Keratinocyte (primary cell): Measurements from ENCODE around the gene SLC25A21. TPM values are rescaled to one million over a fixed set of nuclear protein-coding genes. Genes with fewer than 3 reads are reported as not detected.

ENCODE experiments used
- DNase-seq: peaks from one replicate; pipeline ENCODE4 v3.0.0-alpha.2; 2011; ENCODE audit warnings: low read depth, missing footprints, low spot score
- FAIRE-seq: peaks from 2 replicates; lab custom pipeline; 2011; peaks lifted over from hg19 to GRCh38; lab: Jason Lieb, UNC
- H2AFZ ChIP-seq: 2 replicates; pipeline ENCODE4 v1.6.0; 2012; ENCODE audit warnings: low read length, control low read depth, inconsistent platforms; ENCODE audit not compliant: control insufficient read depth
- H3K27ac ChIP-seq: 2 replicates; pipeline ENCODE4 v1.5.1; 2011; ENCODE audit warnings: low read length; ENCODE audit not compliant: control insufficient read depth, insufficient read depth
- H3K27me3 ChIP-seq: 3 replicates; pipeline ENCODE4 v1.6.0; 2011; ENCODE audit warnings: low read length; ENCODE audit not compliant: control insufficient read depth, insufficient read depth; ENCODE audit errors: extremely low read depth
- H3K36me3 ChIP-seq, 2 experiments: 2 replicates in 1 of 2; 3 replicates in 1 of 2; pipeline ENCODE4 v1.5.1; 2011; ENCODE audit warnings: low read length in 2 of 2, mild to moderate bottlenecking in 1 of 2; ENCODE audit not compliant: control insufficient read depth in 2 of 2, insufficient read depth in 2 of 2; ENCODE audit errors: extremely low read depth in 1 of 2
- H3K4me1 ChIP-seq: 3 replicates; pipeline ENCODE4 v1.5.1; 2011; ENCODE audit warnings: low read length; ENCODE audit not compliant: control insufficient read depth, insufficient read depth; ENCODE audit errors: extremely low read depth
- H3K4me2 ChIP-seq: 3 replicates; pipeline ENCODE4 v1.6.0; 2011; ENCODE audit warnings: low read depth, low read length; ENCODE audit not compliant: control insufficient read depth, insufficient read depth; ENCODE audit errors: extremely low read depth
- H3K4me3 ChIP-seq, 3 experiments: fragments of 200-600 bp in 1 of 3; sonication (generic) in 1 of 3; 2 replicates in 2 of 3; 3 replicates in 1 of 3; pipeline ENCODE4 v1.5.1; 2011 to 2016; ENCODE audit warnings: low read length in 3 of 3, mild to moderate bottlenecking in 3 of 3, control low read depth in 2 of 3, inconsistent platforms in 1 of 3, low read depth in 1 of 3, mixed read lengths in 1 of 3, mixed run types in 1 of 3, moderate library complexity in 1 of 3; ENCODE audit not compliant: control insufficient read depth in 2 of 3, insufficient read depth in 2 of 3; ENCODE audit errors: extremely low read depth in 1 of 3
- H3K79me2 ChIP-seq: 2 replicates; pipeline ENCODE4 v1.6.0; 2012; ENCODE audit warnings: low read length; ENCODE audit not compliant: control insufficient read depth, insufficient read depth
- H3K9ac ChIP-seq: 3 replicates; pipeline ENCODE4 v1.6.0; 2011; ENCODE audit warnings: low read length; ENCODE audit not compliant: control insufficient read depth, insufficient read depth; ENCODE audit errors: extremely low read depth
- H3K9me1 ChIP-seq: 3 replicates; pipeline ENCODE4 v1.6.0; 2011; ENCODE audit warnings: low read length; ENCODE audit not compliant: control insufficient read depth, insufficient read depth; ENCODE audit errors: extremely low read depth
- H3K9me3 ChIP-seq: 2 replicates; pipeline ENCODE4 v1.5.1; 2012; ENCODE audit warnings: low read depth, low read length; ENCODE audit not compliant: control insufficient read depth
- H4K20me1 ChIP-seq: 3 replicates; pipeline ENCODE4 v1.6.0; 2011; ENCODE audit warnings: low read length; ENCODE audit not compliant: control insufficient read depth, insufficient read depth; ENCODE audit errors: extremely low read depth
- EZH2 ChIP-seq: IDR thresholded peaks from one replicate; pipeline ENCODE4 v1.6.1; 2012; ENCODE audit warnings: inconsistent platforms, mild to moderate bottlenecking, low read length, moderate library complexity
- dilution Hi-C: fragments of 300-500 bp; cut with MboI; formaldehyde crosslinking; loops from one replicate; pipeline ENCODE4 v1.7.0; 2020; ENCODE audit warnings: low sequenced_read_pairs; ENCODE audit not compliant: extremely low pct_ligation_motif_present
- polyA plus RNA-seq, 5 experiments: library from polyadenylated mRNA; depleted of rRNA in 3 of 5; stranded (reverse) in 3 of 5; stranded (forward) in 1 of 5; unstranded in 1 of 5; fragments of >200 nt; gene quantifications; 1 replicate in 1 of 5; 2 replicates in 3 of 5; 3 replicates in 1 of 5; pipeline versions ENCODE4 v1.2.1 to v1.2.3, GENCODE V29; 2011 to 2012; ENCODE audit warnings: missing spikeins in 2 of 5, low read depth in 1 of 5, low replicate concordance in 1 of 5
- TF ChIP-seq, protein P1 (sequence below), 3 experiments: IDR thresholded peaks in 1 of 3; conservative IDR thresholded peaks in 1 of 3; optimal IDR thresholded peaks in 1 of 3; 2 replicates in 2 of 3; 3 replicates in 1 of 3; pipeline versions ENCODE3 to v1.5.1; 2011; ENCODE audit warnings: low read length in 3 of 3, mild to moderate bottlenecking in 3 of 3, moderate library complexity in 2 of 3, control low read depth in 1 of 3, inconsistent platforms in 1 of 3; ENCODE audit not compliant: insufficient read depth in 2 of 3; ENCODE audit errors: extremely low read depth in 1 of 3

SLC25A21 gene
- polyA plus RNA-seq, 1 donor (not counting 4 experiments of a cell fraction or from before 2014, with no cell fraction given) = 0.66 TPM

DNA sequence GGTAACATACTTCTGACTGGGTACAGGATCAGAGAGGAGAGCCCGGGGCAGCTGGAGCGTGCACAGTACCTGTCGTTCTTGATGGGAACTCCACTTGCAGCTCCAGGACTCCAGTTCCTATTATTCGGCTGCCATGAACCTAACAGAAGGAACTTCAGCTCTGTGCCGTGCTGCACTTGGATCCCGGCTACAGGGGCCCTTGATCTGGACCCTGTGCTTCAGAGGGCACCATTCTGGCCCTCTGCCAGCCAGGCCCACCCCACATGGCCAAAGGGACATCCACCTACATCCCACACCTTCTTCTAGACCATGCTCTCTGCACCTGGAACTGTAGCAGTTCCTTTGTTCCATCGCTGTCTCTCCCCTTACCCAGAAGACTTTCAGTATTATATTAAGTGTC, 452.6 kb downstream of the SLC25A21 start:
- H3K4me2 ChIP-seq = no peak overlapping the region
- H3K4me3 ChIP-seq = no peak overlapping the region
- H3K27me3 ChIP-seq = peaks cover 4% of the 10 kb centered on the region
- H3K4me1 ChIP-seq = no peaks in the 10 kb centered on the region
- FAIRE-seq (no peak), DNase-seq (no peak)
- dilution Hi-C loops = no loop called here
- H4K20me1 ChIP-seq = no peaks in the 10 kb centered on the region
- H2AFZ ChIP-seq = no peak overlapping the region
- no peaks in the 10 kb centered on the region for H3K9me1 ChIP-seq
- H3K9me3 ChIP-seq = no peaks in the 10 kb centered on the region
- no peak overlapping the region for H3K27ac ChIP-seq
- H3K79me2 ChIP-seq = no peaks in the 10 kb centered on the region
- H3K9ac ChIP-seq = no peak overlapping the region
- no peaks in the 10 kb centered on the region for H3K36me3 ChIP-seq
- TF ChIP-seq, protein P1, sequence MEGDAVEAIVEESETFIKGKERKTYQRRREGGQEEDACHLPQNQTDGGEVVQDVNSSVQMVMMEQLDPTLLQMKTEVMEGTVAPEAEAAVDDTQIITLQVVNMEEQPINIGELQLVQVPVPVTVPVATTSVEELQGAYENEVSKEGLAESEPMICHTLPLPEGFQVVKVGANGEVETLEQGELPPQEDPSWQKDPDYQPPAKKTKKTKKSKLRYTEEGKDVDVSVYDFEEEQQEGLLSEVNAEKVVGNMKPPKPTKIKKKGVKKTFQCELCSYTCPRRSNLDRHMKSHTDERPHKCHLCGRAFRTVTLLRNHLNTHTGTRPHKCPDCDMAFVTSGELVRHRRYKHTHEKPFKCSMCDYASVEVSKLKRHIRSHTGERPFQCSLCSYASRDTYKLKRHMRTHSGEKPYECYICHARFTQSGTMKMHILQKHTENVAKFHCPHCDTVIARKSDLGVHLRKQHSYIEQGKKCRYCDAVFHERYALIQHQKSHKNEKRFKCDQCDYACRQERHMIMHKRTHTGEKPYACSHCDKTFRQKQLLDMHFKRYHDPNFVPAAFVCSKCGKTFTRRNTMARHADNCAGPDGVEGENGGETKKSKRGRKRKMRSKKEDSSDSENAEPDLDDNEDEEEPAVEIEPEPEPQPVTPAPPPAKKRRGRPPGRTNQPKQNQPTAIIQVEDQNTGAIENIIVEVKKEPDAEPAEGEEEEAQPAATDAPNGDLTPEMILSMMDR (optimal IDR thresholded peaks at IDR 0.05 in 1 of 3, IDR thresholded peaks at IDR 0.05 in 1 of 3, conservative IDR thresholded peaks at IDR 0.05 in 1 of 3; ENCODE audit: extremely low read depth in 1 of 3, insufficient read depth in 2 of 3, low read length in 3 of 3) = no peak
- no peak for TF ChIP-seq EZH2

DNA sequence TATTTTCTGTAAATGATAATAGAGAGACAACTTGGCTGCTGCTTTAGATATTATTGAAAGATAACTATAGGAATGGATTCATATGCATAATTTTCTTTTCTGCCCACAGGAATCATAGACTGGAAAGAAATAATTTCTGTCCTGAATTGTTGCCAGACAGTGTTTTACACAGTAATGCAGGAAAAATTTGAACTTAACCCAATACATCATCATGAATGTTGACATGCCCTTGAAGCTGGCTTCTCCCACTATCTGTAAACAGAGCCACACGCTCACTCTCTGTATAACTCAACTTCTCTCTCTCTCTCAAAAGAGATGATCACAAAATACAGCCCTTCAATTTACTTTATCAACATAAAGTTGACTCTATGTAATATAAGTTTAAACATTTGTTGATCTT, 454.2 kb downstream of the SLC25A21 start:
- dilution Hi-C loops = no loop called here
- no peaks in the 10 kb centered on the region for H3K36me3 ChIP-seq

More for the DNA sequence above, 454.2 kb downstream of the SLC25A21 start:
- H3K4me3 ChIP-seq = no peak overlapping the region
- H3K4me2 ChIP-seq = no peak overlapping the region
- no peak for FAIRE-seq
- H3K27me3 ChIP-seq = no peaks in the 10 kb centered on the region
- H2AFZ ChIP-seq = no peak overlapping the region
- no peak for TF ChIP-seq EZH2
- TF ChIP-seq, protein P1 (optimal IDR thresholded peaks at IDR 0.05 in 1 of 3, IDR thresholded peaks at IDR 0.05 in 1 of 3, conservative IDR thresholded peaks at IDR 0.05 in 1 of 3; ENCODE audit: extremely low read depth in 1 of 3, insufficient read depth in 2 of 3, low read length in 3 of 3) = no peak
- no peak overlapping the region for H3K9ac ChIP-seq
- no peaks in the 10 kb centered on the region for H3K4me1 ChIP-seq
- H3K79me2 ChIP-seq = no peaks in the 10 kb centered on the region
- no peak for DNase-seq
- H4K20me1 ChIP-seq = no peaks in the 10 kb centered on the region
- H3K9me1 ChIP-seq = no peaks in the 10 kb centered on the region
- H3K27ac ChIP-seq = no peak overlapping the region
- H3K9me3 ChIP-seq = no peaks in the 10 kb centered on the region
